Measurements from ENCODE around the gene STRN3.
"Not testable (repeated sequence)": the region's sequence is repeated elsewhere in the genome, so short reads cannot be mapped to it uniquely, and the experiment has no call there.

STRN3 gene

DNA sequence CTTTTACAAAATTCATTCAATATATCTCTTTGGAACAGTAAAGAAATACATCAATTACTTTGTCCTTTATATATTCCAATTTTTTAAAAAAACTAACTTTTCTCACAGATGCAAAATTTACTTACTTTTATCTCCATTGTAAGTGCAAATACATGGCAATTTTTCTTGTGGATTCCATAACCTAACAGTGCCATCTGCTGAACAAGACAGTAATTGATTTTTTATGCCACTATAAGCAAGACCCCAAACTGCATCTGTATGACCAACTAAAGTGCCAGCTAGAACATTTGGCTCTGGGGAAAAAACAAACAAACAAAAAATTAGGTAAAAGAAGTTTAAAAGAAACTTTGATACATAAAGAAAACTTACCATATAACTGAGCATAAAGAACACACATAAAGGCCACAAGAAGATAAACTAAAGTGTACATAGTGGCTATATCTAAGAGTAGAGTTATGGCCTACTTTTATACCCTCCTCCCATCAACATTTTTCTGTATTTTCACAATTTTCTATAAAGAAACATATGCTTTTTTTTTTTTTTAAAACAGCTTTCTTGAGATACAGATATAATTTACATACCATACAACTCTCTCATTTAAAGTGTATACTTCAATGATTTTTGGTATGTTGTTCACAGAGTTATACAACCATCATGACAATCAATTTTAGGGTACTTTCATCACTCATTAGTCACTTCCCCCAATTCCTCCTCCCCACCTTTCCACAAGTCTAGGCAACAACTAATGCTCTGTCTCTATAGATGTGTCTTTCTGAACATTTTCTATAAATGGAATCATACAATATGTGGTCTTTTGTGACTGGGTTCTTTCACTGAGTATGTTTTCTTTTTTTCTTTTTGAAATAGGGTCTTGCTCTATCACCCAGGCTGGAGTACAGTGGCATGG, 119.2 kb downstream of the STRN3 start:
- H3K9me3 ChIP-seq (ENCODE audit: control insufficient read depth, insufficient read depth, low read length) = no peaks in the 10 kb centered on the region
- no peak overlapping the region for H3K9ac ChIP-seq (ENCODE audit: low read depth, low read length)
- H3K27me3 ChIP-seq (ENCODE audit: control insufficient read depth, insufficient read depth, low read length) = no peaks in the 10 kb centered on the region
- peaks cover 94% of the 10 kb centered on the region for H3K36me3 ChIP-seq (ENCODE audit: control insufficient read depth, insufficient read depth, low read length)
- H3K4me1 ChIP-seq (ENCODE audit: control insufficient read depth, insufficient read depth, low read length) = no peaks in the 10 kb centered on the region
- H3K27ac ChIP-seq (ENCODE audit: low read depth, low read length) = no peak overlapping the region
- no peak overlapping the region for H3K4me3 ChIP-seq (ENCODE audit: low read depth, low read length)

DNA sequence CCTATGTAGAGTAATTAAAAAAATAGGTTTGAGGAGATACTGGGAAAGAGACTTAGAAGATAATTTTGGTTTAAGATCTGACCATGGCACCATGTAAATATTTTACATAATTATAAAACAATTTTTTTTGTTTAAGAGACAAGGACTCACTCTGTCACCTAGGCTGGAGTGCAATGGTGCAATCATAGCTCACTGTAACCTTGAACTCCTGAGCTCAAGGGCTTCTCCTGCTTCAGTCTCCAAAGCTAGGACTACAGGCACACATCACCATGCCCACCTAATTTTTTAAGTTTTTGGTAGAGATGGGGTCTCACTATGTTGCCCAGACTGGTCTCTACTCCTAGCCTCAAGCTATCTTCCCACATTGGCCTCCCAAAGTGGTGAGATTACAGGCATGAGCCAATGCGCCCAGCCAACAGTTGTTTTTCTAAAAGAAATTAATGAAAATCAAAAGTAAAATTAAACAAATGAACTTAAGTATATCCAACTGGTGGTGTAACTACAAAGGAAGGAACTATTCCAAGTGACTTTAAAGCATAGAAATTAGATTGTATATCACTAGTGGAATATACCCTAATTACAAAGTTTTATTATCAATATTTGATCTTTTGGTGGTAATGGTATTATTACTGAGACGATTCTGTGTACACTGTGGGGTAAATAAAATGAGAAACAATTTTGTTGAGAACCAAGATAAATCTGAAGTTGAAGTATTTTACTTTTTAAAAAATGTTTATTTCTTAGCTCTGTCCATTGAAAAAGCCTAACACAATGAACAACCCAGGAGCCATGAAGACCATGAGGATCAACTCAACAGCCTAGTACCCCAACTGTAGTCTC, 122.7 kb downstream of the STRN3 start:
- no peaks in the 10 kb centered on the region for H3K27me3 ChIP-seq (ENCODE audit: control insufficient read depth, insufficient read depth, low read length)
- H3K9ac ChIP-seq (ENCODE audit: low read depth, low read length) = no peak overlapping the region
- no peaks in the 10 kb centered on the region for H3K4me1 ChIP-seq (ENCODE audit: control insufficient read depth, insufficient read depth, low read length)
- H3K4me3 ChIP-seq (ENCODE audit: low read depth, low read length) = no peak overlapping the region
- H3K27ac ChIP-seq (ENCODE audit: low read depth, low read length) = no peak overlapping the region
- peaks cover 73% of the 10 kb centered on the region for H3K36me3 ChIP-seq (ENCODE audit: control insufficient read depth, insufficient read depth, low read length)
- H3K9me3 ChIP-seq (ENCODE audit: control insufficient read depth, insufficient read depth, low read length) = no peaks in the 10 kb centered on the region

DNA sequence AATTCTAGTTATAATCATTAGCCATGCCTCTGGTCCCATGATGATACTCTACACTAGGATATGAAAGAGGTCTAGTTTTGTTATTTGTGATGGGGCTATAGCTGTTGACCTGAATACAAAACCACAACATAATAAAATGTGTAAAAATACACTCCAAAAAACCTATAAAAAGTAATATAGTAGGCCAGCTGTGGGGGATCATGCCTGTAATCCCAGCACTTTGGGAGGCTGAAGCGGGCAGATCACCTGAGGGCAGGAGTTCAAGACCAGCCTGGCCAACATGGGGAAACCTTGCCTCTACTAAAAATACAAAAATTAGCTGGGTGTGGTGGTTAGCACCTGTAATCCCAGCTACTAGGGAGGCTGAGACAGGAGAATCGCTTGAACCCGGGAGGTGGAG, 129.1 kb downstream of the STRN3 start:
- not testable (repeated sequence) for H3K4me3 ChIP-seq (ENCODE audit: low read depth, low read length); H3K9ac ChIP-seq (ENCODE audit: low read depth, low read length); H3K27me3 ChIP-seq (ENCODE audit: control insufficient read depth, insufficient read depth, low read length); H3K27ac ChIP-seq (ENCODE audit: low read depth, low read length); H3K9me3 ChIP-seq (ENCODE audit: control insufficient read depth, insufficient read depth, low read length); H3K4me1 ChIP-seq (ENCODE audit: control insufficient read depth, insufficient read depth, low read length)
- H3K36me3 ChIP-seq (ENCODE audit: control insufficient read depth, insufficient read depth, low read length) = peaks cover 42% of the 10 kb centered on the region

DNA sequence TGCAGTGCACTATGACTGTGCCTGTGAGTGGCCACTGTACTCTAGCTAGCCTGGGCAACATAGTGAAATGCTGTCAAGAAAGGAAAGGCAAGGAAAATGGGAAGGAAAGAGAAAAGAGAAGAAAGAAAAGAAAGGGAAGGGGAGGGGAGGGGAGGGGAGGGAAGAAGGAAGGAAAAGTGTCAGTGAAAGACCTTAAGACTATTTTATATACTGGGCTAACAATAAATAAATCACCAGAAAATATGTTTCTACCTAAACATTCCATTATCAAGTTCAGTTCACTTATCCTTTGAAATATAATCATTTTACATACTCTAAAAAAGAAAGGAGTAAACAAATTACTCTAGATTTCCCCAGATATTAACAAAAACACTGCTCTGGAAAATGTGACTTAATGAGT, 129.7 kb downstream of the STRN3 start:
- Histone ChIP-seq H3K36me3 (ENCODE audit: control insufficient read depth, insufficient read depth, low read length) (peaks cover 38% of the 10 kb centered on the region), H3K9ac (ENCODE audit: low read depth, low read length) (no peak overlapping the region), H3K4me3 (ENCODE audit: low read depth, low read length) (no peak overlapping the region), H3K27me3 (ENCODE audit: control insufficient read depth, insufficient read depth, low read length) (no peaks in the 10 kb centered on the region), H3K27ac (ENCODE audit: low read depth, low read length) (no peak overlapping the region), H3K4me1 (ENCODE audit: control insufficient read depth, insufficient read depth, low read length) (peaks cover 4% of the 10 kb centered on the region; the same call in 1 of the 2 replicates), H3K9me3 (ENCODE audit: control insufficient read depth, insufficient read depth, low read length) (no peaks in the 10 kb centered on the region)

DNA sequence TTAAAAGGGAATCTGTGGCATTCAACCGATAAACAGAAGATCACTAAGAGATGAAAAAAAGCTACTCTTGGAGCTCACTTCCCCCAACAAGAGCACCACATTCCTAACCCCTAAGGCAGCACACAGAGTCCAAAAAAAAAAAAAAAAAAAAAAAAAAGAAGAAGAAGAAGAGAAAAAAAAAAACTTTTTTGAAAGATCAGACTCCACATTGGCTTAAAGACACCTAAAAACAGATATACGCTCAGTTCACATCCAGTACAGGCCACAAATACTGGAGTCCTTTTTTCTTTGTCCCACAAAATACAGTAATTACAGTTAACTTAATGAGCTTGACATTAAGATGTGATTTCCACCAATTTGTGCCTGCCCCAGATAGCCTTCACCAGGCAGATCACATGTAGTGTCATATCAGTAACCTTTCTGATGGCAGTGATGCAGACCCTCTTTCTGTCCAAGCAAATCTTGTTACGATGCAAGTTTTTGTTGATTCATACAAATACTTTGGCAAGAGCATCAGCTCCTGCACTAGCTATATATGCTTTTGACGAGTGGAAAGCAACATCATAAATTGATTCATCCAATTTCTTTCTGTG, 131.2 kb downstream of the STRN3 start:
- Histone ChIP-seq H3K4me3 (ENCODE audit: low read depth, low read length) (no peak overlapping the region), H3K27ac (ENCODE audit: low read depth, low read length) (no peak overlapping the region), H3K9me3 (ENCODE audit: control insufficient read depth, insufficient read depth, low read length) (no peaks in the 10 kb centered on the region), H3K4me1 (ENCODE audit: control insufficient read depth, insufficient read depth, low read length) (peaks cover 4% of the 10 kb centered on the region; the same call in 1 of the 2 replicates), H3K36me3 (ENCODE audit: control insufficient read depth, insufficient read depth, low read length) (peaks cover 39% of the 10 kb centered on the region), H3K9ac (ENCODE audit: low read depth, low read length) (no peak overlapping the region), H3K27me3 (ENCODE audit: control insufficient read depth, insufficient read depth, low read length) (no peaks in the 10 kb centered on the region)

DNA sequence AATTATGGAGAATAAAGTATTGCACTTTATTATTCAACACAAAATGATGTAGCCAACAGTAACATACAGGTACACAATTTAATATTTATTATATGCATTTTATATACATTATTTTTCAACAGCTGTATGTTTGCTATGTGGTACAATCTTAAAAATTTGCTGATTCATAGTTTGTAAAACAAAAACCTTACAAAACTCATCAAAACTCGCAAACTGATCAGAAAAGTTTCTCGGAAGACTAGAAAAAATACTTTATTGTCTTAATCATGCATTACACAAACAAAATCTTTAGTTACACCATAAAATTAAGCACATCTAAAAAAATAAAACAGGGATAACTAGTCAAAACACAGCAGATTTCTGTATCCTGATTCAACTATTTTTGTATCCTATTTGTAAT, 132.4 kb downstream of the STRN3 start:
- H3K36me3 ChIP-seq (ENCODE audit: control insufficient read depth, insufficient read depth, low read length) = peaks cover 37% of the 10 kb centered on the region
- no peaks in the 10 kb centered on the region for H3K27me3 ChIP-seq (ENCODE audit: control insufficient read depth, insufficient read depth, low read length)
- H3K9ac ChIP-seq (ENCODE audit: low read depth, low read length) = no peak overlapping the region
- H3K4me3 ChIP-seq (ENCODE audit: low read depth, low read length) = no peak overlapping the region
- H3K4me1 ChIP-seq (ENCODE audit: control insufficient read depth, insufficient read depth, low read length) = peaks cover 4% of the 10 kb centered on the region; the same call in 1 of the 2 replicates
- H3K27ac ChIP-seq (ENCODE audit: low read depth, low read length) = no peak overlapping the region
- no peaks in the 10 kb centered on the region for H3K9me3 ChIP-seq (ENCODE audit: control insufficient read depth, insufficient read depth, low read length)

DNA sequence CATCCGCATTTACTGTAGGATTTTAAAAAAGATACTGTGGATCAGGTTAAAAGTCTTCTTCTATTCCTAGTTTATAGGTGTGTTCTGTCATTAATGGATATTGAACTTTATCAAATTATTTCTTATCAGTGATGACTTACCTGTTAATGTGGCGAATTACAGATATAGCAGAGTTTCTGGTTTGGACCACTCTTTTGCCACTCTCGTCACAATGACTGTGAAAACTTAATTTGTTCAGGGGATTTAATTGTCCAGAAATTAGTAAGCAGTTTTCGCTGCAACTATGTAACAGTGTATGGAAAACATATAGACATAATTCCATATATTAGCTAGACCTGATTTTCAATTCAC, 137.0 kb downstream of the STRN3 start:
- Histone ChIP-seq H3K27me3 (ENCODE audit: control insufficient read depth, insufficient read depth, low read length) (no peaks in the 10 kb centered on the region), H3K27ac (ENCODE audit: low read depth, low read length) (no peak overlapping the region), H3K4me3 (ENCODE audit: low read depth, low read length) (no peak overlapping the region), H3K9ac (ENCODE audit: low read depth, low read length) (no peak overlapping the region), H3K4me1 (ENCODE audit: control insufficient read depth, insufficient read depth, low read length) (no peaks in the 10 kb centered on the region), H3K36me3 (ENCODE audit: control insufficient read depth, insufficient read depth, low read length) (peaks cover 20% of the 10 kb centered on the region), H3K9me3 (ENCODE audit: control insufficient read depth, insufficient read depth, low read length) (no peaks in the 10 kb centered on the region)

DNA sequence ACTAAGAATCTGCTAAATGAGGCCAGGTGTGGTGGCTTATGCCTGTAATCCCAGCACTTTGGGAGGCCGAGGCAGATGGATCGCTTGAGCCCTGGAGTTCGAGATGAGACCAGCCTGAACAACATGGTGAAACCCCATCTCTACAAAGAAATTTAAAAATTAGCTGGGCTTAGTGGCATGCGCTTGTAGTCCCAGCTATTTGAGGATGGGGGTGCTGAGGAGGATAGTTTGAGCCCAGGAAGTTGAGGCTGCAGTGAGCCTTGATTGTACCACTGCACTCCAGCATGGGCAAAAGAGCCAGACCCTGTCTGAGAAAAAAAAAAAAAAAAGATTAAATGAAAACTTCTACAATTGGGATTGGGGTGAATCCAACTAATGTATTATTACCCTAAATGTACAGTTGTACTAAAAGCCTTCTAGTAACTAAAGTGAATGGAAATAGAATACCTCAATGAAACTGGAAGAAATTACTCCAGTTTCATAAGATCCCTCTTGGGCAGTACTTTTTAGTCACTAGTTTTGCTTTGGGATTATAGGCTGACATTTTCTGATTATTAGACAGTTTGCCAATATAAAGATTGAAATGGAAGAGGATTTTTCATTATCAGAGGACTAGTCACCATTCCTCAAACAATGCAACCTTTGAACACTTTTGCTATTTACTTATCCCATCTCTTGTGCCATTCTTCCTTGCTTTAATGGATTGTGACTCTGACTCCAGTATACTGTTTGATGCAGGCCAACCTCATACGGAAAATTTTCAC, 137.5 kb downstream of the STRN3 start:
- Histone ChIP-seq H3K27me3 (ENCODE audit: control insufficient read depth, insufficient read depth, low read length) (no peaks in the 10 kb centered on the region), H3K4me1 (ENCODE audit: control insufficient read depth, insufficient read depth, low read length) (no peaks in the 10 kb centered on the region), H3K9ac (ENCODE audit: low read depth, low read length) (no peak overlapping the region)

DNA sequence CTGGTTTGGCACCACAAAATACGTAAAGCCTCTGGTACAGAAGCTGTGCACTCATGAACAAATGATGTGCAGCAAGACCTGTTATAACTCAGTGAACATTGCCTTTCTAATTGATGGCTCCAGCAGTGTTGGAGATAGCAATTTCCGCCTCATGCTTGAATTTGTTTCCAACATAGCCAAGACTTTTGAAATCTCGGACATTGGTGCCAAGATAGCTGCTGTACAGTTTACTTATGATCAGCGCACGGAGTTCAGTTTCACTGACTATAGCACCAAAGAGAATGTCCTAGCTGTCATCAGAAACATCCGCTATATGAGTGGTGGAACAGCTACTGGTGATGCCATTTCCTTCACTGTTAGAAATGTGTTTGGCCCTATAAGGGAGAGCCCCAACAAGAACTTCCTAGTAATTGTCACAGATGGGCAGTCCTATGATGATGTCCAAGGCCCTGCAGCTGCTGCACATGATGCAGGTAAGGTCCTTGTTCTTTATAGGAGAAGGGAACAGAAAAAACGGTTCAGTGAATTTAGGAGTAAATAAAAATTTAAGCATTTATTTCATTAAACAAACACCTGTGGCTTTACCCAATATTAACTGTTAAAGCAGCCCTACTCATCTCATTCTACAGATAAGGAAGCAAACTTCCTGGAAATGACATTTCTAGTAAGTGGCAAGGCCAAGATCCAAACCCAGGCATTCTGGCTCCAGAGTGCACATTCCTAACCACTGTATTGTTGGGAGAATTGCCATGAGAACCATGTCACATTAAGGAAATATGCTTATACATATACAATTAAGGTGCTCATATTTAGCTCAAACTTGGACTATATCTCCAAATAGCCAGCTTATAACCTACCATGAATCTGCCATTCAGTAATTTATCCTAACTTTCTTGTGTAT, 140.1 kb downstream of the STRN3 start:
- H3K4me1 ChIP-seq (ENCODE audit: control insufficient read depth, insufficient read depth, low read length) = no peaks in the 10 kb centered on the region
- H3K36me3 ChIP-seq (ENCODE audit: control insufficient read depth, insufficient read depth, low read length) = peaks cover 23% of the 10 kb centered on the region
- H3K9ac ChIP-seq (ENCODE audit: low read depth, low read length) = no peak overlapping the region
- H3K9me3 ChIP-seq (ENCODE audit: control insufficient read depth, insufficient read depth, low read length) = no peaks in the 10 kb centered on the region
- H3K27ac ChIP-seq (ENCODE audit: low read depth, low read length) = no peak overlapping the region
- H3K4me3 ChIP-seq (ENCODE audit: low read depth, low read length) = no peak overlapping the region
- H3K27me3 ChIP-seq (ENCODE audit: control insufficient read depth, insufficient read depth, low read length) = no peaks in the 10 kb centered on the region

More for the DNA sequence above, 137.5 kb downstream of the STRN3 start:
- Histone ChIP-seq H3K4me3 (ENCODE audit: low read depth, low read length) (no peak overlapping the region), H3K27ac (ENCODE audit: low read depth, low read length) (no peak overlapping the region), H3K36me3 (ENCODE audit: control insufficient read depth, insufficient read depth, low read length) (peaks cover 15% of the 10 kb centered on the region), H3K9me3 (ENCODE audit: control insufficient read depth, insufficient read depth, low read length) (no peaks in the 10 kb centered on the region)

DNA sequence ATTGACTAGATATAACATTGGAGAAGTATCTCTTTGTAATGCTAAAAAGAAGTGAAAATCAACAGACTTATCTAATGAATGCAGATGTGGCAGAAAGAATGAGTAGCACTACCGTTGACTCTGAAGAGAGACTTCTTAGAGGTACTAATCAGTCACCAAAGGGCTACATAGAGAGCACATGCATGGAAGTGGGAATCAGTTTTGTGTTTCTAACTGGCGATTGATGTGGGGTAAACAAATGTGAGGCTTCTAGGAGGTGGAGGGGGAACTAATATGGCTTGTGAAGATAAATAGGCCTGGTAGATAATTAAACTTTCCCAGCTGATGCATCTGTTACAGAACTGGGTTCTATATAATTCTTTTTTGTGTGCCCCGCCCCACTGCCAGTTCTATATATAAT, 141.3 kb downstream of the STRN3 start:
- H3K36me3 ChIP-seq (ENCODE audit: control insufficient read depth, insufficient read depth, low read length) = peaks cover 28% of the 10 kb centered on the region

More for the DNA sequence above, 141.3 kb downstream of the STRN3 start:
- Histone ChIP-seq H3K4me1 (ENCODE audit: control insufficient read depth, insufficient read depth, low read length) (no peaks in the 10 kb centered on the region), H3K4me3 (ENCODE audit: low read depth, low read length) (no peak overlapping the region), H3K27me3 (ENCODE audit: control insufficient read depth, insufficient read depth, low read length) (no peaks in the 10 kb centered on the region), H3K9me3 (ENCODE audit: control insufficient read depth, insufficient read depth, low read length) (no peaks in the 10 kb centered on the region), H3K27ac (ENCODE audit: low read depth, low read length) (no peak overlapping the region), H3K9ac (ENCODE audit: low read depth, low read length) (no peak overlapping the region)
